Activated naive CD8-positive, alpha-beta T cell treated with anti-CD3 and anti-CD28 coated beads, Interleukin-2, amount 50 U/mL, for 24 hours (primary cell): ENCODE data around the gene ARPIN.

ENCODE experiments used
- ATAC-seq: fragments of 150-1000 bp; cut with Tn5 transposase; one replicate; pipeline ENCODE4 v1.10.0; 2021
- DNase-seq: peaks from one replicate; pipeline ENCODE4 v3.0.0; 2021
- H3K27ac Mint-ChIP-seq: one replicate; pipeline ENCODE4 v1.8.0; 2021; ENCODE audit warnings: mild to moderate bottlenecking, mixed read lengths
- H3K27me3 Mint-ChIP-seq: one replicate; pipeline ENCODE4 v1.8.0; 2021; ENCODE audit warnings: mixed read lengths
- H3K36me3 Mint-ChIP-seq: one replicate; pipeline ENCODE4 v1.8.0; 2021; ENCODE audit warnings: low read depth, mixed read lengths
- H3K4me1 Mint-ChIP-seq: one replicate; pipeline ENCODE4 v1.8.0; 2021; ENCODE audit warnings: mixed read lengths
- H3K4me3 Mint-ChIP-seq: one replicate; pipeline ENCODE4 v1.8.0; 2021; ENCODE audit warnings: mild to moderate bottlenecking, moderate library complexity, mixed read lengths
- H3K9me3 Mint-ChIP-seq: one replicate; pipeline ENCODE4 v1.8.0; 2021; ENCODE audit warnings: mixed read lengths

Gene ARPIN

GRCh38 chr15:89932880-89933279 is 20.1 kb upstream of the ARPIN start:
- H3K9me3 Mint-ChIP-seq: no peaks in the 10 kb centered on the region
- peaks cover 22% of the 10 kb centered on the region for H3K4me1 Mint-ChIP-seq
- no peak overlapping the region for H3K4me3 Mint-ChIP-seq
- H3K36me3 Mint-ChIP-seq: no peaks in the 10 kb centered on the region
- H3K27ac Mint-ChIP-seq: no peak overlapping the region
- ATAC-seq (no peak), DNase-seq (no peak)
- H3K27me3 Mint-ChIP-seq: peaks cover 3% of the 10 kb centered on the region

DNA sequence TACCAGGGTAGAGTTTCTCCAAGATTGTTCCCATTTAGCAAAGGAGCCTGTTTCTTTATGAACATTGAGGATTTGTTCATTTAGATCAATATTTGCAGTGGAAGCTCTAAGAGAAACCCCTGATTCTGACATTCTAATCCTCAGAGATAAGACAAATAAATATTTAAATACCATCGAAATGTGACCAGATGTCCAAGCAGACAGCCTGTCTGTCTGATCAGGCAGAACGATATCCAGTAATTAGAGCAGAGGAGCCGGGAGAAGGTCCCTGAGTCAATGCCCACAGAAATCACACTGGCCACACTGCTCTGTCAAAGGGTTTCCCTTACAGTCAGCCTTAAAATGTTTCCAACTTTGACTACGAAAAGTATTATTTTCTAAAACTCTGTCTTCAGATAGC is 15.7 kb upstream of the ARPIN start:
- Mint-ChIP-seq H3K4me1 (no peaks in the 10 kb centered on the region), H3K27ac (no peak overlapping the region), H3K9me3 (no peaks in the 10 kb centered on the region), H3K4me3 (no peak overlapping the region), H3K36me3 (no peaks in the 10 kb centered on the region), H3K27me3 (peaks cover 3% of the 10 kb centered on the region)
- DNase-seq (no peak), ATAC-seq (no peak)

DNA sequence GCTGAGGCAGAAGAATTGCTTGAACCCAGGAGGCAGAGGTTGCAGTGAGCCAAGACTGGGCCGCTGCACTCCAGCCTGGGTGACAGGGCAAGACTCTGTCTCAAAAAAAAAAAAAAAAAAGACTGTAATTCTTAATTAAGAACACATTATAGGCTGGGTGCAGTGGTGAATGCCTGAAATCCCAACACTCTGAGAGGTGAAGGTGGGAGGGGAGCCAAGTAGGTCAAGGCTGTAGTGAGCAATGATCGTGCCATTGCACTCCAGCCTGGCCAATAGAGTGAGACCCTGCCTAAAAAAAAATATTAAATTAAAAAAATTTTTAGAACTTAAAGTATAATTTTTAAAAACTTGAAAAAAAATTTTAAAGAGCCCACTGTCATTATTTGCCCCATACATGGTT is 13.4 kb upstream of the ARPIN start:
- Mint-ChIP-seq H3K9me3 (no peaks in the 10 kb centered on the region), H3K27me3 (no peaks in the 10 kb centered on the region), H3K27ac (no peak overlapping the region), H3K4me3 (no peak overlapping the region), H3K36me3 (no peaks in the 10 kb centered on the region), H3K4me1 (no peaks in the 10 kb centered on the region)
- ATAC-seq (no peak), DNase-seq (no peak)

DNA sequence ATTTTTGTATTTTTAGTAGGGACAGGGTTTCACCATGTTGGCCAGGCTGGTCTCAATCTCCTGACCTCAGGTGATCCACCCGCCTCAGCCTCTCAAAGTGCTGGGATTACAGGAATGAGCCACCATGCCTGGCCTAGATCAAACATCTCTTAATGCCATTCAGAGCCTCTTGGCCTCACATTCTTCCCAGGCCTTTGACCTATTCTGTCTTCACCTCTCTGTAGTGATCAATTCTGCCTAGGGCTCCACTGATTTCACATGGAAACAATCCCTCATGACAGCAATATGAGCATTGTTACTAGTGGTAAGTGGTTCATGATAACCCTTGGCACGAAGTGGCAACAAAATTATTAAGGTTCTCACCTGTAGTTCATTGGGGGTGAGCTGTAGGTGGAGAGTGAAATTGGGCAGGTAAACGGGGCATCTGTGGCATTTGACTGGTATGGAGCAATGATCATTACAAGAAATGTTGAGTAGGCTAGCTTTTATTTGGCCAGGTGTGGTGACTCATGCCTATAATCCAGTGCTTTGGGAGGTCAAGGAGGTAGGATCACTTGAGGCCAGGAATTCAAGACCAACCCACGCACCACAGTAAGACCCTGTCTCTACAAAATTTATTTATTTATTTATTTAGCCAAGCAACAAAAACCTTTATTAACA is 4.8 kb upstream of the ARPIN start:
- H3K27me3 Mint-ChIP-seq: peaks cover 18% of the 10 kb centered on the region
- no peak overlapping the region for H3K4me3 Mint-ChIP-seq
- no peaks in the 10 kb centered on the region for H3K36me3 Mint-ChIP-seq
- no peak for DNase-seq
- H3K9me3 Mint-ChIP-seq: no peaks in the 10 kb centered on the region
- no peak for ATAC-seq
- H3K27ac Mint-ChIP-seq: no peak overlapping the region
- no peaks in the 10 kb centered on the region for H3K4me1 Mint-ChIP-seq

GRCh38 chr15:89916660-89917059 is 3.9 kb upstream of the ARPIN start:
- ATAC-seq (no peak), DNase-seq (no peak)
- no peak overlapping the region for H3K4me3 Mint-ChIP-seq
- H3K4me1 Mint-ChIP-seq: peaks cover 3% of the 10 kb centered on the region
- no peaks in the 10 kb centered on the region for H3K9me3 Mint-ChIP-seq
- no peaks in the 10 kb centered on the region for H3K36me3 Mint-ChIP-seq
- peaks cover 24% of the 10 kb centered on the region for H3K27me3 Mint-ChIP-seq
- no peak overlapping the region for H3K27ac Mint-ChIP-seq

DNA sequence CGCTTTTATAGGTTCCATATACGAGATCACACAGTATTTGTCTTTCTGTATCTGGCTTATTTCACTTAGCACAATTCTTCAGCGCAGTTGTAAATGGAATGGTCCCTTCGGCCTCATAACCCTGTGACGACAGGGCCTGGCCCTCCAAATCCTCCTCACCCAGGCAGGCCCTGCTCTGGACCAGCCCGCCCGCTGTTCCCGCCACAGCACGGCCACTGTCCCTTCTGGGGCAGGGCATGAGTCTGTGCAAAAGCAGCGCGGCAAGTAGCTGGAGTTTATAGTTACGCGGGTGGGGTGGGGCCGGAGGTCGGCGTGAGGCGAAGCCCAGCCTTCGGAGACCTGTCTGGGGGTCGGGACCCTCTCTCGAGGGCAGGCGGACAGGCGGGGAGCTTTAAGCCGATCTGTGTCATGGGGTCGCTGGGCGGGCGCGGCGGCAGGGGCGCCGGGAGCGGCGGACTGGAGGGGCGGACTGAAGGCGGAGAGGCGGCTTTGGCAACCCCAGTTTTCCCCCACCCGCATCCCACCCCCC is 543 bp downstream of the ARPIN start:
- peaks cover 3% of the 10 kb centered on the region for H3K4me1 Mint-ChIP-seq
- no peaks in the 10 kb centered on the region for H3K36me3 Mint-ChIP-seq
- DNase-seq (no peak), ATAC-seq (no peak)
- no peak overlapping the region for H3K27ac Mint-ChIP-seq
- H3K9me3 Mint-ChIP-seq: no peaks in the 10 kb centered on the region
- H3K4me3 Mint-ChIP-seq: peak overlapping the region; percentile 27
- H3K27me3 Mint-ChIP-seq: peaks cover 48% of the 10 kb centered on the region

GRCh38 chr15:89910891-89911626 is 1.7 kb downstream of the ARPIN start:
- H3K27ac Mint-ChIP-seq: no peak overlapping the region
- no peaks in the 10 kb centered on the region for H3K9me3 Mint-ChIP-seq
- peaks cover 46% of the 10 kb centered on the region for H3K27me3 Mint-ChIP-seq
- peaks cover 3% of the 10 kb centered on the region for H3K4me1 Mint-ChIP-seq
- ATAC-seq: no peak
- DNase-seq: no peak
- no peaks in the 10 kb centered on the region for H3K36me3 Mint-ChIP-seq
- H3K4me3 Mint-ChIP-seq: no peak overlapping the region

DNA sequence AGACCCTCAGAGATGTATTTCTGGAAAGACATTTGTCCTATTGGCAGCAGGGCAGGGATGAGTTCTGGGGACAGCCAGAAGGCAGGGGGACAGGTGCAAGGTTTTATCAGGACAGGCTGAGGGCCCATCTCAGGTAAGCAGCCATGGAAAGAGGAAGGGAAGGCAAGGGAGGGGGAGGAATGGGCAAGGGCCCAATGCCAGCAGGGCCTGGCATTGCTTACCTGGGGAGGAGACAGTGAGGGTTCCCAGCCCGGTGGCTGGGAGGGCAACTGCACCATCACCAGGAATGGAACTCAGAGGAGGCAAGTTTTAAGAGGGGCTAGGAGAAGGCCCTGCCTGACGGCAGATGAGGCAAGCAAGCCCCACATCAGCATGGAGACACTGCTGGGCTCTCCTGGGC is 3.1 kb downstream of the ARPIN start:
- H3K4me1 Mint-ChIP-seq: peaks cover 3% of the 10 kb centered on the region

GRCh38 chr15:89908226-89908625 is 4.5 kb downstream of the ARPIN start:
- ATAC-seq: no peak
- H3K4me3 Mint-ChIP-seq: no peak overlapping the region
- H3K36me3 Mint-ChIP-seq: no peaks in the 10 kb centered on the region
- peaks cover 34% of the 10 kb centered on the region for H3K27me3 Mint-ChIP-seq
- no peaks in the 10 kb centered on the region for H3K9me3 Mint-ChIP-seq
- no peak overlapping the region for H3K27ac Mint-ChIP-seq
- DNase-seq: no peak
- H3K4me1 Mint-ChIP-seq: peaks cover 3% of the 10 kb centered on the region

More for the DNA sequence above, 3.1 kb downstream of the ARPIN start:
- H3K4me3 Mint-ChIP-seq: no peak overlapping the region
- no peak for DNase-seq
- ATAC-seq: no peak
- no peaks in the 10 kb centered on the region for H3K36me3 Mint-ChIP-seq
- no peaks in the 10 kb centered on the region for H3K9me3 Mint-ChIP-seq
- peaks cover 43% of the 10 kb centered on the region for H3K27me3 Mint-ChIP-seq
- no peak overlapping the region for H3K27ac Mint-ChIP-seq

GRCh38 chr15:89907289-89907688 is 5.5 kb downstream of the ARPIN start:
- Mint-ChIP-seq H3K4me1 (peaks cover 3% of the 10 kb centered on the region), H3K27me3 (peaks cover 30% of the 10 kb centered on the region), H3K27ac (no peak overlapping the region), H3K9me3 (no peaks in the 10 kb centered on the region), H3K4me3 (no peak overlapping the region), H3K36me3 (no peaks in the 10 kb centered on the region)
- DNase-seq (no peak), ATAC-seq (peak; percentile 57)

- Mint-ChIP-seq H3K36me3 (no peaks in the 10 kb centered on the region), H3K4me3 (no peak overlapping the region), H3K27ac (no peak overlapping the region), H3K4me1 (no peaks in the 10 kb centered on the region), H3K27me3 (peaks cover 16% of the 10 kb centered on the region), H3K9me3 (no peaks in the 10 kb centered on the region)
- no peak for ATAC-seq
- no peak for DNase-seq
Measured at GRCh38 chr15:89905846-89906378, 6.8 kb downstream of the ARPIN start.

DNA sequence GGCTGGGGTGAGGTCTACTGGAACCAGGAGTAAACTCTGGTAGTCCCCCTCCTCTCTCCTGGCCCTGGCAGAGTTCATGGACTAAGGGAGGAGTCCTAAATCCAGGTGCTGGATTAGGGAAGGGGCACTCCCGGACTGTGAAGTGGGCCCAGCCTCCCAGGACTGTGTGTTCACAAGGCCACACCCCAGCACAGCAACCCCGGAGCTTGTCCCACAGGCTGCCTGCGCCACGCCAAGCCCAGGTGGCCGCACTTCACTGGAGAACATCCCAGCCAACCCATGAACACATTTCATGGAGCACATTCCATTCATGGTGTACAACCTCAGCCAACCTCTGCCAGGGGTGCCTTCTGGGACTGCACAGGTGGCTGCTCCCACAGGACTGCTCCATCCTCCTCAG is 8.2 kb downstream of the ARPIN start:
- H3K27ac Mint-ChIP-seq: no peak overlapping the region
- H3K4me3 Mint-ChIP-seq: no peak overlapping the region

GRCh38 chr15:89903858-89904130 is 9.0 kb downstream of the ARPIN start:
- DNase-seq (no peak), ATAC-seq (no peak)
- Mint-ChIP-seq H3K4me3 (no peak overlapping the region), H3K27me3 (no peaks in the 10 kb centered on the region), H3K27ac (no peak overlapping the region), H3K9me3 (no peaks in the 10 kb centered on the region), H3K4me1 (no peaks in the 10 kb centered on the region), H3K36me3 (no peaks in the 10 kb centered on the region)

More for the DNA sequence above, 8.2 kb downstream of the ARPIN start:
- no peaks in the 10 kb centered on the region for H3K36me3 Mint-ChIP-seq
- H3K27me3 Mint-ChIP-seq: peaks cover 5% of the 10 kb centered on the region
- no peaks in the 10 kb centered on the region for H3K4me1 Mint-ChIP-seq
- no peaks in the 10 kb centered on the region for H3K9me3 Mint-ChIP-seq
- ATAC-seq (no peak), DNase-seq (no peak)

- Mint-ChIP-seq H3K9me3 (no peaks in the 10 kb centered on the region), H3K4me1 (peaks cover 1% of the 10 kb centered on the region), H3K36me3 (no peaks in the 10 kb centered on the region), H3K27ac (no peak overlapping the region), H3K27me3 (no peaks in the 10 kb centered on the region), H3K4me3 (no peak overlapping the region)
- DNase-seq (no peak), ATAC-seq (no peak)
Measured at GRCh38 chr15:89903015-89903857, 9.5 kb downstream of the ARPIN start.
